Vagina (tissue), 2 donors: ENCODE data around the gene MED8.

Experiments
- POLR2A ChIP-seq, 2 donors: fragments of 450-650 bp; IDR thresholded peaks; one replicate each; pipeline ENCODE4 v1.6.1; 2017; ENCODE audit warnings: antibody characterized with exemption in 2 of 2, mild to moderate bottlenecking in 2 of 2, moderate library complexity in 2 of 2
- TF ChIP-seq, protein P1 (sequence below), 3 experiments: fragments of 450-650 bp in 2 of 3; fragments of 200-600 bp in 1 of 3; sonication (generic) in 1 of 3; IDR thresholded peaks; one replicate each; pipeline ENCODE4 v1.5.1; 2017 to 2019; ENCODE audit warnings: antibody characterized with exemption in 3 of 3, mild to moderate bottlenecking in 2 of 3, moderate library complexity in 2 of 3

DNA sequence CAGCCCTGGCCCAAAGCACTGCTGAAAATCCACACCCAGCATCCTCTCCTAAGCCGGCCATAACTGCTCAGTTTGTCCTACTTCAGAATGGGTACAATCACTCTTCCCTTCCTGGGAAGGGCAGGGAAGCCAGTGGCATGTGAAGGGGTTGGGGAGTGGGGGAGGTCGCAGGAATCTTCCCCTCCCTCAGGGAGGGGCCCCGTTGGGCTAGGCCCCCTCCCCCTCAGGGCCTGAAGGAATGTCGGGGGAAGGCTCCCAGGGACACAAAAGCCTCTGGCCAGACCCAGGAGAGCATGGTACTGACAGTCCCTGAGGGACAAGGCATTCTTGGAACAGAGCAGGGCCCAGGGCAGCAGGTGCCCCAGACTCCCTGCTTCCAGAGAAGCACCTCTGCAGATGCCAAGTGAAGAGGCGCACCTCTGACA lies 23.0 kb downstream of the MED8 start:
- TF ChIP-seq, protein P1, sequence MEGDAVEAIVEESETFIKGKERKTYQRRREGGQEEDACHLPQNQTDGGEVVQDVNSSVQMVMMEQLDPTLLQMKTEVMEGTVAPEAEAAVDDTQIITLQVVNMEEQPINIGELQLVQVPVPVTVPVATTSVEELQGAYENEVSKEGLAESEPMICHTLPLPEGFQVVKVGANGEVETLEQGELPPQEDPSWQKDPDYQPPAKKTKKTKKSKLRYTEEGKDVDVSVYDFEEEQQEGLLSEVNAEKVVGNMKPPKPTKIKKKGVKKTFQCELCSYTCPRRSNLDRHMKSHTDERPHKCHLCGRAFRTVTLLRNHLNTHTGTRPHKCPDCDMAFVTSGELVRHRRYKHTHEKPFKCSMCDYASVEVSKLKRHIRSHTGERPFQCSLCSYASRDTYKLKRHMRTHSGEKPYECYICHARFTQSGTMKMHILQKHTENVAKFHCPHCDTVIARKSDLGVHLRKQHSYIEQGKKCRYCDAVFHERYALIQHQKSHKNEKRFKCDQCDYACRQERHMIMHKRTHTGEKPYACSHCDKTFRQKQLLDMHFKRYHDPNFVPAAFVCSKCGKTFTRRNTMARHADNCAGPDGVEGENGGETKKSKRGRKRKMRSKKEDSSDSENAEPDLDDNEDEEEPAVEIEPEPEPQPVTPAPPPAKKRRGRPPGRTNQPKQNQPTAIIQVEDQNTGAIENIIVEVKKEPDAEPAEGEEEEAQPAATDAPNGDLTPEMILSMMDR (IDR thresholded peaks at IDR 0.05) = no peak
- TF ChIP-seq POLR2A (IDR thresholded peaks at IDR 0.05) = no peak
